GM19372 (cell line): Measurements from ENCODE around the gene PPP2R2D.

ENCODE experiments used
- ATAC-seq: cut with Tn5 transposase; IDR thresholded peaks from one replicate; pipeline ENCODE4 v1.9.1; 2021; ENCODE audit warnings: mild to moderate bottlenecking, low read depth, moderate library complexity; ENCODE audit not compliant: unreplicated experiment

The PPP2R2D gene

DNA sequence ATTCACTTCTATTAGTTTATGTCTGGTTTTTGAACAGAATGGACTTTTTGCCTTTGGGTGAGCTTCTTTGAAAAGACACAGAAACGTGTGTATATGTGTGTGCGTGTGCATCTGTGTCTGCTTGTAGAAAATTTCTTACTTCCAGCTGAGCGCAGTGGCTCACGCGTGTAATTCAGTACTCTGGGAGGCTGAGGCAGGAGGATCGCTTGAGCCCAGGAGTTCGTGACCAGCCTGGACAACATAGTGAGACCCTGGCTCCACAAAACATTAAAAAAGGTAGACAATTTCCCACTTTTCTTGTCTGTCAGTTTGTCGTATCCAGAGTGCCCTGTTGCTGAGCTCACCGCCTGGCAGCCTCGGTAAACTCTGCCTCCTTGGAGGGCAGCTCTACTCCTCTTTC is 25.4 kb downstream of the PPP2R2D start:
- ATAC-seq: no peak

- ATAC-seq: no peak
Observed at GRCh38 chr10:131926743-131927595, 26.2 kb downstream of the PPP2R2D start.

- ATAC-seq: peak; percentile 91
Observed at GRCh38 chr10:131928248-131929095, 27.7 kb downstream of the PPP2R2D start.

GRCh38 chr10:131929122-131929845 is 28.5 kb downstream of the PPP2R2D start:
- no peak for ATAC-seq

GRCh38 chr10:131930150-131930549 is 29.3 kb downstream of the PPP2R2D start:
- ATAC-seq: no peak

DNA sequence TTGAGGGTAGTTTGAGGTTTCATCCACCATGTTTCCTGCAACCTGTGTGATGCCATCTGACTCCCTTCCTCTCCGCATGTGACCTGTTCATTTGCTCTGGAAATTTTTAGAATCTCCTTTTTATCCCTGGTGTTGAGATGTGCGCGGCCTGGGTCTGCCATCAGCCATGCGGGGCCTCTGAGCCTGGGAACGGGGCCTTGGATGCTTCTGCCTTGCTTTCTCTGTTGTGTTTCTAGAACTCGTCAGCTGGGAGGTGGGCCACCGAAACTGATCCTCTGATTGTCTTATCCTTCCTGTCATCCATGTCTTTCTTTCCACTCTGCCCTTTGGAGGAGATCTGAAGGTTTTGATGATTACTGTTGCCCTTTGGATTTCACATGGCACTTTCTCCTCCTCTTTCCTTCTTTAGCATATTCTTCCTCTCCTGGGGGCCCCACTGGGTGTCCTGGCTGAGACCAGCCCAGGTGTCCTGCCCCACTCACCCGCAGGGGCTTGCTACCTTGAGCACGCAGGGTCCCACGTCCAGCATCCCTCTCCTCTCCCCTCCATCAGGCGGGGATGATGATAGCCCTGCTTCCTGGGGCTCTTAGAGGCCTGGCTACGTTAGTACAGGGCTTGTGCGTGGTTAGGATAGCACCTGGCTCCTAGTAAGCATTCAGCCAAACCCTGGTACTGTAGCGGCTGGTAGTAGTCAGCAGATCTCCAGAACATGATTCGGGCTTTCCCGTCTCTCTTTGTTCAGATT is 29.9 kb downstream of the PPP2R2D start:
- ATAC-seq: no peak

- ATAC-seq: no peak
Observed at GRCh38 chr10:131931981-131932380, 31.2 kb downstream of the PPP2R2D start.

DNA sequence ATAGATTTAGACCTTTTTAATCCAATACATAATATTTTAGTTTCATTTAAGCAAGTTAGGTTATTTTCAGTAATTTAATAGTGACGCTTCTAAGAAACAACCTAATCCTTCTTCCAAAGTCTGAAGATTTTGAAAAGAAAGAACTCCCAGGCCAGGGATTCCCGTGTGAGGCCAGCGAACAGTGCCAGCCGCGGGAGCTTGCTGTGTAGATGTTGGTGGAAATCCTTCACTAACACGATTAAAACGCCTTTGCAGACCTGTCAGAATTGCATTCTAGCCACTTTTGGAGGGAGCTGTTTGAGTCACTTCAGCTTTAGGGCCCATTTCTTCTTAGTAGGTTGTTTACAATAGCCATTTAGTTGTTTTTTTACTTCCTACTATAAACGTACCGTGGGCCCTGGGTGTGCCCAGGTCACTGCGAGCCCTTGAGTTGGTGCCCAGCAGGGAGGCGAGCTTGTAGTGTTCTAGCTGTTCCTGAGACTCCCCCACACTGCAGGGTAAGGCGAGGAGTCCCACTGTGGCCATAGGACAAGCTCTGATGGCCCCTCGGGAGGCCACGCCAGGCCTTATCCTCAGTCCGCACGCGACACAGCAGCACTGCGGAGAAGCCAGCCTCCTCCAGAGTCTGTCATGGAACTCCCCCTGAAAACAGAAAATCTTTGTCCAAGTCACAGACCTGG is 32.3 kb downstream of the PPP2R2D start:
- no peak for ATAC-seq

DNA sequence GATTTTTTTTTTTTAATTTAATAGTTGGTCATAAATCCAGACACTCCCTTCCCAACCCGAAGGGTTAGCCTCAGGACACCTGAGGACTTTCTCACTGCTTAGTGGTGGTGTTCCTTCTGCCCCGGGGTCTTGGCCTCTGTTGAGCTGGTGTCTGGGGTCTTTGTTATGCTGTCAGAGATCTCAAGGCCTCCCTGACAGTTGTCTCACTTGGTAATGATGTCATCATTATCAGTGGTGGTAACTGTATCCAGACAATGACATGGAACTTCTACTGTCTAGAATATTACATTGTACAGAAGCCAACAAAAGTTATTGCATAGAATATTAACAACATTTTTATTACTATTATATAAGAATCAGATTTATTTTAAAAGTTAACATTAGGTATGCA is 32.9 kb downstream of the PPP2R2D start:
- no peak for ATAC-seq

DNA sequence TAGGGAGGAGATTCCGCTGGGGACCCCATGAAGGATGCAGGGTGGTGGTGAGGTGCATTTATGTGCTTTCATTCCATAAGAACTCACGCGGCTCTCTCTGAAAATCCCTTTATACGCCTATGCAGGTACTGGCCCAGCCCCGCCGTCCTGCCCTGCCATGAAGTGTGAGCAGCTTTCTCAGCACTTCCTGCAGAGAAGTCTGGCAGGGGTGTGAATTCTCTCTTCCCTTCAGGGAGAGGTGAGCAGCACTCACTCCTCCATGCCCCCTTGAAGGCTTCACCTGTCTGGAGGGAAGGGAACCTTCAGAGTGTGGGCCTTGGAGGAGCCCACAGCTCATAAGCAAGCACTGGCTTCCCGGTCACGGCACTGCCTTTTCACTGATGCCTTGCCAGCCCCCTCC is 34.0 kb downstream of the PPP2R2D start:
- ATAC-seq: no peak

- ATAC-seq: no peak
Observed at GRCh38 chr10:131935260-131935659, 34.5 kb downstream of the PPP2R2D start.

DNA sequence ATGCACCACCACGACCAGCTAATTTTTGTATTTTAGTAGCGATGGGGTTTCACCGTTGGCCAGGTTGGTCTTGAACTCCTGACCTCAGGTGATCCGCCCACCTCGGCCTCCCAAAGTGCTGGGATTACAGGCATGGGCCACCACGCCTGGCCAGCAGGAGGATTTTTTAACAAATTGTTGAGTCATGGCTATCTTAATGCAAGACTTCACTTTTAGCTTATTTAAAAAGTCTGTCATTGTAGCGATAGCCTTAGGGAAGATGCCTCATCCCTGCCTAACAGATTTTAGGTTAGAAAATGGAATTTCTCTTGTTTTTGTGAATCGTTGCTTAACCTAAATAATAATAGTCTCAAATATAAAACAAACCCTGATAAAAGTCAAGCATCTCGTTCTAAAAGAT is 35.5 kb downstream of the PPP2R2D start:
- ATAC-seq: no peak

GRCh38 chr10:131936736-131937135 is 35.9 kb downstream of the PPP2R2D start:
- no peak for ATAC-seq

DNA sequence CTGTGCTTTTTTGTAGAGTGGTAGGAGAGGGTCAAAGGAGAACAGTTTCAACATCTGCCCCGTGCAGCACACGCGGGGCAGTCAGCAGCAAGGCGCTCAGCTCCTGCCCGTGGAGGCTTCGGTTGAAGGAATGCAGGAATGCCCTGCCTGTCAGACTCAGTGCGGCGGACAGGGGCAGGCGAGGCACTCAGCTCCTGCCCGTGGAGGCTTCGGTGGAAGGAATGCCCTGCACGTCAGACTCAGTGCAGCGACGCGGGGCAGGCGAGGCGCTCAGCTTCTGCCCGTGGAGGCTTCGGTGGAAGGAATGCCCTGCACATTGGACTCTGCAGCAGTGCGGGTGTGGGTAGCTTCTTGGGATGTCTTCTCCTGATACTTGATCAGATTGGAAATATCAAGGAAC is 37.0 kb downstream of the PPP2R2D start:
- no peak for ATAC-seq

DNA sequence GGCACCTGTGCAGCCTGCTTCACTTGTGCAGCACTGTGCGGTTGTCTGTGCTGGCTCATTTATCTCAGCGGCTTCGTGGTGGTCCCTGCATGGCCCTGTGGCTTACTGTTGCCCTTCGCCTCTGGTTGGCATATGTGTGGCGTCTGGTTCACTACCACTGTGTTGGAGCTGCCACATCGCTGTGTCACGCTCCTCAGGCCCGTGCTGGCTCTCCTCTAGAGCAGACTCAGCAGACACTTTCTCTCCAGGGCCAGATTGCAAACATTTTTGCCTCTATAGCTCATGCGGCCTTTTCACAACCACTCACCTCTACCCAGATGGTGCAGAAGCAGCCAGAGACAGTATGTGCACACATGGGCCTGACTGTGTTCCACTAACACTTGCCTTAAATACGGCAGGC is 37.9 kb downstream of the PPP2R2D start:
- ATAC-seq: no peak

GRCh38 chr10:131942455-131942854 is 41.6 kb downstream of the PPP2R2D start:
- no peak for ATAC-seq

DNA sequence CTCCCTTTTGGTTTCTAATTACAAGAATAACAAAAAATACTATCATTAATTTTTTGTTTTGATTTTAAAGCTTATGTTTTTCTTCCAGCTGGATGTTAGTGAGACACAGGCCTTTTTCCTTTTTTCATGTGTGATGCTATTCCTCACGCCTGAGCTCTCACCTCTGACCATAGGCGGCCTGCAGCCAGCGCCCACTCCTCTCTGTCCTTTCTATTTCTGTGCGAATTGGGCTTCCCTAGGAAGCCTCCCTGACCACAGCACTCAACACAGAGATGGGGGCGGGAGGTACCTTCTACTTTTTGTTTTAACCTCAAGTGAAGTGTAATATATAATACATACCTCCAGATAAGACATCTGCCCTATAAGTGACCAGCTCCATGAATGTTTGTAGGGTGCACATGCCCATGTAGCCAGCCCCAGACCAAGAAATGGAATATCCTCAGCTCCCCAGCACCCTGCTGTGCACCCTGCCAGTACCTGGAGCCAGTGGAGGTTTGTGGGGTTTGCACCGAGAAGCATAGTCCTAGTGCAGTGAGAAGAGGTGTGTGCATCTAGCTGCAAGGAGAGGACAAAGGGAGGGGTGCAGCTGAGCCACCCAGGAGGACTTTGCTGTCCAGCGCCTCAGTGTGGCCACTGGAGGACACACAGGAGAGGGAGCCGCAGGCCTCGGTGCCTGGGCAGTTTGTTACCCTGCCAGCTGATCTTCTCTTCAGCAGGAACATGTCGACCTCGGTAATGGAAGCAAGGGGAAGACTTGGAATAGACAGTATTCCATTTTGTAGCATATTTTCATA is 42.4 kb downstream of the PPP2R2D start:
- ATAC-seq: no peak

DNA sequence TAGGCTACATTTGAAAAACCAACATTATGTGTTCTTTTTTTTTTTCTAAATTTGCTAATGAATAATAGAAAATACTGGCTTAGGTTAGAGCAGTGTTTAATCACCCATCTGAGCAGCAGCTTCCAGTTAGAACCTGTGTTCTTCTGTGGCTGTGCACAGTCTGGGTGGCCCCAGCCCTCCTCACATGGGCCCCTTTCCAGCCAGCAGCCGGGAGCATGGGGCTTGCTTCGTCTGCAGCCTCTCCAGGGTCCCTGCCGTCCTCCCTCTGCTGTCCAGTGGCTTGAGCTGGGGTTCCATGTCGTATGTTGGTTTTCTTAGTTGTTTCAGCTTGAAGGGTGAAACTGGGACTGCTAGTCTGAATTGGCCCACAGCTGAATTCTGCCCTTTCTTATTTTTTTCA is 43.6 kb downstream of the PPP2R2D start:
- ATAC-seq: no peak
